HEK293 (cell line): ENCODE results near the gene MALRD1.

Experiments used
- SALL2 ChIP-seq: fragments of 450-650 bp; formaldehyde crosslinking; IDR thresholded peaks from 2 replicates; pipeline ENCODE4 v1.5.0; 2017; ENCODE audit warnings: missing biosample characterization, mild to moderate bottlenecking, missing genetic modification characterization, borderline replicate concordance
- SETDB1 ChIP-seq: IDR thresholded peaks from one replicate; pipeline ENCODE4 v1.6.1; 2017; ENCODE audit warnings: mild to moderate bottlenecking, low read length, moderate library complexity, mixed read lengths; ENCODE audit not compliant: insufficient read length
- ZFP37 ChIP-seq: fragments of 450-650 bp; formaldehyde crosslinking; IDR thresholded peaks from 2 replicates; pipeline ENCODE4 v1.5.1; 2016; ENCODE audit warnings: missing biosample characterization, missing genetic modification characterization
- ZNF133 ChIP-seq: fragments of 450-650 bp; formaldehyde crosslinking; IDR thresholded peaks from 2 replicates; pipeline ENCODE4 v1.5.1; 2016; ENCODE audit warnings: missing biosample characterization, missing genetic modification characterization
- ZNF221 ChIP-seq: fragments of 450-650 bp; formaldehyde crosslinking; IDR thresholded peaks from 2 replicates; pipeline ENCODE4 v1.5.1; 2017; ENCODE audit warnings: missing biosample characterization, missing genetic modification characterization, borderline replicate concordance
- ZNF510 ChIP-seq: fragments of 450-650 bp; formaldehyde crosslinking; IDR thresholded peaks from 2 replicates; pipeline ENCODE4 v1.5.1; 2018; ENCODE audit warnings: mild to moderate bottlenecking, missing genetic modification characterization, missing biosample characterization; ENCODE audit not compliant: insufficient replicate concordance
- ZNF560 ChIP-seq: fragments of 450-650 bp; formaldehyde crosslinking; IDR thresholded peaks from 2 replicates; pipeline ENCODE4 v1.5.1; 2017; ENCODE audit warnings: missing biosample characterization, missing genetic modification characterization, borderline replicate concordance
- ZNF768 ChIP-seq: fragments of 450-650 bp; formaldehyde crosslinking; IDR thresholded peaks from 2 replicates; pipeline ENCODE4 v1.5.1; 2018; ENCODE audit warnings: missing biosample characterization, mild to moderate bottlenecking, missing genetic modification characterization
- ZNF776 ChIP-seq: fragments of 450-650 bp; formaldehyde crosslinking; IDR thresholded peaks from 2 replicates; pipeline ENCODE4 v1.5.0; 2017; ENCODE audit warnings: missing biosample characterization, missing genetic modification characterization, borderline replicate concordance
- ZNF777 ChIP-seq: fragments of 450-650 bp; formaldehyde crosslinking; IDR thresholded peaks from 2 replicates; pipeline ENCODE4 v1.5.1; 2017; ENCODE audit warnings: missing biosample characterization, missing genetic modification characterization, borderline replicate concordance
- TF ChIP-seq, protein P1 (sequence below): fragments of 450-650 bp; formaldehyde crosslinking; IDR thresholded peaks from 2 replicates; pipeline ENCODE4 v1.5.1; 2016; ENCODE audit warnings: missing biosample characterization, missing genetic modification characterization
- TF ChIP-seq, protein P2 (sequence below): IDR thresholded peaks from 2 replicates; pipeline ENCODE4 v1.6.1; 2011; ENCODE audit warnings: mild to moderate bottlenecking, low read depth, low read length, borderline replicate concordance
- TF ChIP-seq, protein P3 (sequence below): fragments of 450-650 bp; formaldehyde crosslinking; IDR thresholded peaks from 2 replicates; pipeline ENCODE4 v1.5.1; 2016; ENCODE audit warnings: missing biosample characterization, missing genetic modification characterization, low read depth

DNA sequence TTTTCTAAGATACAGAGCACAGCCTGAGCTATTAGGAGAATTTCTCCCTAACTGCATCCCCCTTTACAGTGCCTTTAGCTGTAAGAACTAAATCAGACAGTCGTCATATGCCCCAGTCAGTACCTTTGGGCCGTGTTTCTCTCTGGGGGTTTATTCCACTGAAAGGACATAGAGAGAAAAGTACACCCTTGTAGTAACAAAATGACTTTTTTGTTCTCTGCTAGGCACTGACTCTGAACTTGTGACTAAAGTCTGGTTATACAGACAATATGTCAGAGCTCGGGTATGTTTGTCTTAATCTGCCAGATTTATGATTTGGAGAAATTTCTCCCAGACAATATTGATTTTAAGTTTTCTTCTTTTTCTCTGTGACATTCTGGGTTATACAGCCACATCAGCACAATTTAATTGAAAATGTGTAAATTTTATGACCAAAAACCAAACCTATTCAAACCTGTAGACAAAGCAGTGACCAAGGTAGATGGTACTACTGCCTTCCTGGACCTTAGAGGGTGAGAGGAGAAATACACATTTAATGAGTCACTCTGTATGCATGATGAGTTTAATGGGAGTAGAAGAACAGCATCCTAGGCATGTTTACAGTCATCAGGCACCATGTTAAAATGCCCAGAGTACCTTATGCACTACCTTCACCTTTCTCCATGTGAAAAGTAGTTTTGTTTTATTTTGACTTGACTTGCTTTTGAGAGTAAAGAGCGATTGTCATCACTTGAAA, 611.5 kb downstream of the MALRD1 start:
- TF ChIP-seq SETDB1 (no peak), ZFP37 (no peak), ZNF221 (tag by site-specific recombination) (no peak), ZNF560 (tag by site-specific recombination) (no peak), SALL2 (tag by site-specific recombination) (no peak), ZNF776 (tag by site-specific recombination) (no peak), ZNF133 (tag by site-specific recombination) (no peak), ZNF777 (tag by site-specific recombination) (no peak), ZNF768 (tag by site-specific recombination) (no peak), ZNF510 (tag by site-specific recombination) (no peak)
- TF ChIP-seq, protein P1, sequence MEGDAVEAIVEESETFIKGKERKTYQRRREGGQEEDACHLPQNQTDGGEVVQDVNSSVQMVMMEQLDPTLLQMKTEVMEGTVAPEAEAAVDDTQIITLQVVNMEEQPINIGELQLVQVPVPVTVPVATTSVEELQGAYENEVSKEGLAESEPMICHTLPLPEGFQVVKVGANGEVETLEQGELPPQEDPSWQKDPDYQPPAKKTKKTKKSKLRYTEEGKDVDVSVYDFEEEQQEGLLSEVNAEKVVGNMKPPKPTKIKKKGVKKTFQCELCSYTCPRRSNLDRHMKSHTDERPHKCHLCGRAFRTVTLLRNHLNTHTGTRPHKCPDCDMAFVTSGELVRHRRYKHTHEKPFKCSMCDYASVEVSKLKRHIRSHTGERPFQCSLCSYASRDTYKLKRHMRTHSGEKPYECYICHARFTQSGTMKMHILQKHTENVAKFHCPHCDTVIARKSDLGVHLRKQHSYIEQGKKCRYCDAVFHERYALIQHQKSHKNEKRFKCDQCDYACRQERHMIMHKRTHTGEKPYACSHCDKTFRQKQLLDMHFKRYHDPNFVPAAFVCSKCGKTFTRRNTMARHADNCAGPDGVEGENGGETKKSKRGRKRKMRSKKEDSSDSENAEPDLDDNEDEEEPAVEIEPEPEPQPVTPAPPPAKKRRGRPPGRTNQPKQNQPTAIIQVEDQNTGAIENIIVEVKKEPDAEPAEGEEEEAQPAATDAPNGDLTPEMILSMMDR (tag by site-specific recombination), result no peak
- TF ChIP-seq, protein P2, sequence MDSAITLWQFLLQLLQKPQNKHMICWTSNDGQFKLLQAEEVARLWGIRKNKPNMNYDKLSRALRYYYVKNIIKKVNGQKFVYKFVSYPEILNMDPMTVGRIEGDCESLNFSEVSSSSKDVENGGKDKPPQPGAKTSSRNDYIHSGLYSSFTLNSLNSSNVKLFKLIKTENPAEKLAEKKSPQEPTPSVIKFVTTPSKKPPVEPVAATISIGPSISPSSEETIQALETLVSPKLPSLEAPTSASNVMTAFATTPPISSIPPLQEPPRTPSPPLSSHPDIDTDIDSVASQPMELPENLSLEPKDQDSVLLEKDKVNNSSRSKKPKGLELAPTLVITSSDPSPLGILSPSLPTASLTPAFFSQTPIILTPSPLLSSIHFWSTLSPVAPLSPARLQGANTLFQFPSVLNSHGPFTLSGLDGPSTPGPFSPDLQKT, result no peak
- TF ChIP-seq, protein P3, sequence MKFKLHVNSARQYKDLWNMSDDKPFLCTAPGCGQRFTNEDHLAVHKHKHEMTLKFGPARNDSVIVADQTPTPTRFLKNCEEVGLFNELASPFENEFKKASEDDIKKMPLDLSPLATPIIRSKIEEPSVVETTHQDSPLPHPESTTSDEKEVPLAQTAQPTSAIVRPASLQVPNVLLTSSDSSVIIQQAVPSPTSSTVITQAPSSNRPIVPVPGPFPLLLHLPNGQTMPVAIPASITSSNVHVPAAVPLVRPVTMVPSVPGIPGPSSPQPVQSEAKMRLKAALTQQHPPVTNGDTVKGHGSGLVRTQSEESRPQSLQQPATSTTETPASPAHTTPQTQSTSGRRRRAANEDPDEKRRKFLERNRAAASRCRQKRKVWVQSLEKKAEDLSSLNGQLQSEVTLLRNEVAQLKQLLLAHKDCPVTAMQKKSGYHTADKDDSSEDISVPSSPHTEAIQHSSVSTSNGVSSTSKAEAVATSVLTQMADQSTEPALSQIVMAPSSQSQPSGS, result no peak
